NB4 (cell line): ENCODE data around the gene NIPAL1.

Source experiments
- DNase-seq: peaks from one replicate; pipeline ENCODE4 v3.0.0; 2010; ENCODE audit warnings: low read depth
- H3K4me3 ChIP-seq: one replicate; pipeline ENCODE4 v1.5.1; 2011; ENCODE audit warnings: mild to moderate bottlenecking, low read depth, low read length, moderate library complexity
- MYC ChIP-seq: IDR thresholded peaks from 2 replicates; pipeline ENCODE4 v1.6.1; 2011; ENCODE audit warnings: low read depth, low read length
- POLR2A ChIP-seq: IDR thresholded peaks from 2 replicates; pipeline ENCODE4 v1.6.1; 2011; ENCODE audit warnings: mild to moderate bottlenecking; ENCODE audit not compliant: insufficient read length; ENCODE audit errors: extremely low read depth
- TF ChIP-seq, protein P1 (sequence below): IDR thresholded peaks from 2 replicates; pipeline ENCODE4 v1.6.1; 2011; ENCODE audit warnings: low read depth, low read length
- TF ChIP-seq, protein P2 (sequence below): IDR thresholded peaks from one replicate; pipeline ENCODE4 v1.5.1; 2012; ENCODE audit warnings: low read depth, low read length

Gene NIPAL1

DNA sequence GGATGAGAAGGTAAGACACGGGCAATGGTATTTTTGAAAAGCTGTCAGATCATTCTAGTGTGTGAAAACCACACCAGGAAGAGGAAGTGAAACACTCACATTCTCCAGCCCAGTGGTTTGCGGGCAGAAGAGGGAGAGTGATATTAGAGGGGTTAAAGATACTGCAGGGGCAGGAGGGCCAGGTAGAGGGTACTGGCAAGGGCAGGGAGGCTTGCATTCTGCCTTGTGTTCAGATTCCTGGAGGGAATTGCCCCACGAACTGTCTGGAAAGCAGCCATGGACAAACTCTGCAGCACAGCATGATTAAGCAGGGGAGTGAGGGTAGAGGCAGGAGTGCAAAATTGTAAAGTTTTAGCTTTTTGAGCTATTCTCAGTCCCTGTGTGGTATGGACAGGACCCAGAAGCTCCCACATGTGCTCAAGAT is 30.9 kb downstream of the NIPAL1 start:
- peak; percentile 83 for DNase-seq
- no peak for TF ChIP-seq POLR2A
- TF ChIP-seq, protein P1, sequence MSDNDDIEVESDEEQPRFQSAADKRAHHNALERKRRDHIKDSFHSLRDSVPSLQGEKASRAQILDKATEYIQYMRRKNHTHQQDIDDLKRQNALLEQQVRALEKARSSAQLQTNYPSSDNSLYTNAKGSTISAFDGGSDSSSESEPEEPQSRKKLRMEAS: no peak
- TF ChIP-seq, protein P2, sequence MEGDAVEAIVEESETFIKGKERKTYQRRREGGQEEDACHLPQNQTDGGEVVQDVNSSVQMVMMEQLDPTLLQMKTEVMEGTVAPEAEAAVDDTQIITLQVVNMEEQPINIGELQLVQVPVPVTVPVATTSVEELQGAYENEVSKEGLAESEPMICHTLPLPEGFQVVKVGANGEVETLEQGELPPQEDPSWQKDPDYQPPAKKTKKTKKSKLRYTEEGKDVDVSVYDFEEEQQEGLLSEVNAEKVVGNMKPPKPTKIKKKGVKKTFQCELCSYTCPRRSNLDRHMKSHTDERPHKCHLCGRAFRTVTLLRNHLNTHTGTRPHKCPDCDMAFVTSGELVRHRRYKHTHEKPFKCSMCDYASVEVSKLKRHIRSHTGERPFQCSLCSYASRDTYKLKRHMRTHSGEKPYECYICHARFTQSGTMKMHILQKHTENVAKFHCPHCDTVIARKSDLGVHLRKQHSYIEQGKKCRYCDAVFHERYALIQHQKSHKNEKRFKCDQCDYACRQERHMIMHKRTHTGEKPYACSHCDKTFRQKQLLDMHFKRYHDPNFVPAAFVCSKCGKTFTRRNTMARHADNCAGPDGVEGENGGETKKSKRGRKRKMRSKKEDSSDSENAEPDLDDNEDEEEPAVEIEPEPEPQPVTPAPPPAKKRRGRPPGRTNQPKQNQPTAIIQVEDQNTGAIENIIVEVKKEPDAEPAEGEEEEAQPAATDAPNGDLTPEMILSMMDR: no peak
- no peak for TF ChIP-seq MYC
- H3K4me3 ChIP-seq: no peak overlapping the region

DNA sequence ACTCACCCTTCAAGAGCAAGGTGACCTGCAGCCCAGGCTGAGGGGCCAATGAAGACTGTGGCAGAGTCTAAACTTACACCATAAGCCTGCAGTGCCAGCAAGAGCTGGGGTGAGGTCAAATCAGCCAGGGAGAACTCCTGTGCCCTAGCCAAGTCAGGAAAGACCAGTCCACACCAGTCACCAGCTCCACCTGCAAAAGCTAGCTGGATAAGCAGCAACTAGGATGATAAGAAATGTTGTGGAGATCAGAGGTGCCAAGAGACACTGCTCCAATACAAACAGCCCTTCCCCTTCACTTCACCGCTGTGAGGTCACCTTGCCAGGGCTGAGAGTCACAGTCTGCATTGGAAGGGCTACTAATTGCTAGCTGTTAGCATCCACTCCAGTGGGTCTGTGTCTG is 31.3 kb downstream of the NIPAL1 start:
- DNase-seq: no peak
- H3K4me3 ChIP-seq: no peak overlapping the region
- TF ChIP-seq, protein P2: no peak
- TF ChIP-seq MYC (no peak), POLR2A (no peak)
- TF ChIP-seq, protein P1: no peak

DNA sequence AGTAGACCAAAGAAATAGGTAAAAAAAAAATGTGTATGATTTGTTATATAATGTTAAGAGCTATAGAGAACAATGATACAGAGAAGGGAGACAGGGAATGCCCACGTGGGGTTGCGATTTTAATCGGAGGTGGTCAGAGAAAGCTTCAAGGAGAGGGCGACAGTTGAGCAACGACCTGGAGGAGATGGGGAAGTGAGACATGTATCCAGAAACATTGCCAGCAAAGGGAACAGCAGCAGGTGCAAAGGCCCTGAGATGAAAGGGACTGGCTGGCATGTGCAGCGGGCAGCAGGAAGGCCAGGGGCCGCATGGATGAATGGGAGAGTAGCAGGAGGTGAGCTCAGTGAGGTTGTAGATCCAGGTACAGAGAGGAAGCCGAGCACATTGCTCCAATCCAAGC is 32.9 kb downstream of the NIPAL1 start:
- no peak overlapping the region for H3K4me3 ChIP-seq
- TF ChIP-seq, protein P1: no peak
- TF ChIP-seq POLR2A: no peak
- TF ChIP-seq MYC: no peak
- TF ChIP-seq, protein P2: no peak
- DNase-seq: no peak

DNA sequence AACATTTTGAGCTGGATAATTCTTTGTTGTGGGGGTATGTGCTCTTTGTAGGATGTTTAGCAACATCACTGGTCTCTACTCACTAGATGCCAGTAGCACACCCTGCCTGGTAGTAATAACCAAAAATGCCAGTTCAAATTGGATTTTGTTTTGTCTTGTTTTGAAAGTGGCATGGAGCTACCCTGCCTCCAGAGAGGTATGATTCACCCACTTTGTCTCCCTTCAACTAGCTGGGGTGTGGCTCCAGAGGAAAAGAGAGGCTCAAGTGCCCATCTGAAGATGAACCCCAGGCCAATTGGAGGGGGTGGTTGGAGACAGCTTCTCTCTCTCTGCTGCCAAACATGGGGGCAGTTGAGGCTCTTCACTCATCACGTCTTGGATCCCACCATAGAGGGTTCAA is 34.5 kb downstream of the NIPAL1 start:
- no peak for DNase-seq
- no peak overlapping the region for H3K4me3 ChIP-seq
- TF ChIP-seq, protein P2: no peak
- TF ChIP-seq, protein P1: no peak
- TF ChIP-seq POLR2A: no peak
- TF ChIP-seq MYC: no peak

DNA sequence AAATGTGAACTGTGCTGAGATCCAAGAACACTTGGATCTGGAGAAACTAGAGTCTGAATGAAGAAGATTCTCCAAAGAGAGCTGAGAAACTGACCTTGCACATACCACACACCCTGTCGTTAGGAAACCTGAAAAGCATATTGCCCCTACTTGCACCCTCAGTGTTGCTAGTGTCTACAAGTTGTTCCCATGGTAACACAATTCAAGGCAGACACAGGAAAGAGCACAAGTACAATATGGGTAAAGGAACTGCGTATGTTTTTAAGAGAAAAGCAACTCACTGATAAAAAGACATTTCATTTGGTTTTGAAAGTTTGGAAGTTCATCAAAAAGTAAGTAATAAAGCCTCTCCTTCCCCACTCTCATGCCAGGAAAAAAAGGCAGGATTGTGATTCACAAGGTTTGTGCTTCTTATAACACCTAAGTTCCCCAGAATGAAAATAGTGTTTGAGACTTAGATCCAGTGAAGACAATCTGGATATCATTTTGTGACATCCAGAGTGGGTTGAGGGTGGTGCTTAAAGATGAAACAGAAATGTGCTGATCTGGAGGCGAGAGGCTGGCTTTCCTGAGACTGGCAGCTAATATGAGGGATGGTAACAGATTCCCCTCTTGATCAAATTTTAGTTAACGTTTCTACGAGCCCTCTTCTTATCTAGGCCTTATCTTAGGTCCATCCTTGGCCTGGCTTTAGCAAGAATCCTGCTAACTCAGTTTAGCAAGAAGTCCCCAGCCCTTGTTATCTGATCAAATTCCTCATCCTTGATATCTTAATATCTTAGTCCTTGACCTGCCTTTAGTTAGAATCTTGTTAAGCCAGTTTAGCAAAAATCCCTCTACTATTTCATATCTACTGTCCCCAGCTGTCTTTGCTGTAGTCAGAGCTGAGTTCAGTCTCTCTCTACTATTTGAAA is 42.3 kb downstream of the NIPAL1 start:
- TF ChIP-seq POLR2A (no peak), MYC (no peak)
- TF ChIP-seq, protein P2: no peak
- TF ChIP-seq, protein P1: no peak
- no peak for DNase-seq
- no peak overlapping the region for H3K4me3 ChIP-seq

DNA sequence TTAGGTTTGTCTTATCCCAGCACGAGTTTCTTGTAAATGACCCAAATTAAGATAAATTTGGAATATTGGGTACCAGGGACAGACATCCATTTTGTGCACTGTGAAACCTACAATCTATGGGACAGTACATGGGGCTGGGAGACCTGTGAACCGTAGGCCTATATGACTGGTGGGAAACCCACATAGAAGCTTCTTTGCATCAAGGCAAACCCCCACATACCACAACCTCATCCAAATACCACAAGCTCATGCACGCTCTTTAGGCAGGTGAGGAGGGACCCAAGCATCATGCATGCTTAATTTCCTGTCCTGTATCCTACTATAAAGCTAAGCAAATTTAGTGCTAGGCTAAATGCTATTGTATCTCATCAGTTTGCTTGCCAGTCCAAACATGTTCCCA is 47.8 kb downstream of the NIPAL1 start:
- no peak overlapping the region for H3K4me3 ChIP-seq
- TF ChIP-seq, protein P1: no peak
- TF ChIP-seq POLR2A: no peak
- DNase-seq: no peak
